Stimulated activated memory B cell treated with anti-CD40 and anti-IgM and Interleukin-4, amounts not matched to agents 10 μg/mL and 1 μg/mL and 100 μg/mL, for 72 hours (primary cell): ENCODE measurements around the gene CALD1.
A peak's percentile ranks its signal among the peaks of the same experiment; 100 is the strongest.

Experiments
- ATAC-seq: fragments of 150-1000 bp; cut with Tn5 transposase; 2 replicates; pipeline ENCODE4 v1.10.0; 2021
- H3K27ac Mint-ChIP-seq: one replicate; pipeline ENCODE4 v1.8.0; 2022; ENCODE audit warnings: mild to moderate bottlenecking, mixed read lengths
- H3K27me3 Mint-ChIP-seq: one replicate; pipeline ENCODE4 v1.8.0; 2022; ENCODE audit warnings: mixed read lengths
- H3K36me3 Mint-ChIP-seq: one replicate; pipeline ENCODE4 v1.8.0; 2022; ENCODE audit warnings: mixed read lengths
- H3K4me1 Mint-ChIP-seq: one replicate; pipeline ENCODE4 v1.8.0; 2022; ENCODE audit warnings: mixed read lengths
- H3K4me3 Mint-ChIP-seq: one replicate; pipeline ENCODE4 v1.8.0; 2022; ENCODE audit warnings: mild to moderate bottlenecking, moderate library complexity, mixed read lengths
- H3K9me3 Mint-ChIP-seq: one replicate; pipeline ENCODE4 v1.8.0; 2022; ENCODE audit warnings: mixed read lengths

CALD1 gene

DNA sequence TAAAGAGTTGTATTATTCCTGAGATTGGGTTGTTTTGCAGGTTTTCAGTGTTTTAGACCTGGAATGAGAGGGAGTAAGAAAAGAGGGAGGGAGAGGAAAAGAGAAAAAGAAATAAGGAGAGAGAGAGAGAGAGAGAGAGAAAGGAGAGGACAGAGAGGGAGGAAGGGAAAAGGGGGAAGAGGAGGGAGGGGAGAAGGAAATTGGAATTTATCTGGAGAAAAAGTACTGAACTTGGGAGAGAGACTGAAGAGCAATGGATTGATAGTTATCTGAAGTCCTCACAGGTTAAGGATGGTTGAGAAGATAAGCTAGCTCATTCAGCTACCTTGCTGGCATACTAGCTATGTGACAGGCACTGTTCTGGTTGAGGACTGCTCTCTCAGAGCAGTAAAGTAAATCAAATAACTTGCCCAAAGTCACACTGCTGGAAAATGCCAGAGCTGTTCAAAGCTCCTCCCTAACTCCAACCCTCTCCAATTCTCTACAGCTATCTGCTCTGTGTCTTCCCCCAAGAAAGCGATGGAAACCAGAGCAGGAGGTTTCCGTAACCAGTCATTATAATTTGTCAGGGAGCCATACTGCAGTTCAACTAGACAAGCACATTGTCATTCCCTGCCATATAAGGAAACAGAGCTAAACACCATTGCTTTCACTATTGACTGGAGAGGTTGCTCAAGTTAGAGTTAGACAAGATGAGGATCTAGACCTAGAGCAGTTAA lies 10.7 kb downstream of the CALD1 start:
- Mint-ChIP-seq H3K4me3 (no peak overlapping the region), H3K27me3 (peaks cover 15% of the 10 kb centered on the region), H3K9me3 (no peaks in the 10 kb centered on the region), H3K4me1 (no peaks in the 10 kb centered on the region), H3K36me3 (no peaks in the 10 kb centered on the region), H3K27ac (no peak overlapping the region)
- ATAC-seq, result no peak

DNA sequence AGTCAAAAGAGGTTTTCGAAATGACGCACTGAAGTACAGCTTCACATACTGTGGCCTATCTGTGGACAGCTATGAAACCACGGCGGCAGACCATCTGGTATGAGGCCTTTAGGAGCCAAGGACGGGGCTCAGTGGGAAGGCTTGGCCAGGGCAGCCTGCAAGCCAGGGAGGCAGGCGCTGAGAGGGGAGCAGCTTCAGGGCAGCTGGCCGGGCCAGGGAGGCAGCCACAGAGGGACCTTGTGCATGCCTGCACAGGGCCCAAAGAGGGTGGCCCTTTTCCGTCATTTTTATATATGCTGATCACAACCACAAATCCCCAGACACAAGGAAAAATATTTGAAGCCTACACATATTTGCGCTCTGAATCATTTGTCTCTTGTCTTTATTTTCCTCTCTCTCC lies 13.5 kb downstream of the CALD1 start:
- Mint-ChIP-seq H3K4me3 (no peak overlapping the region), H3K9me3 (peaks cover 5% of the 10 kb centered on the region), H3K27me3 (peaks cover 15% of the 10 kb centered on the region), H3K27ac (no peak overlapping the region), H3K36me3 (peaks cover 6% of the 10 kb centered on the region), H3K4me1 (no peaks in the 10 kb centered on the region)
- ATAC-seq, result no peak

DNA sequence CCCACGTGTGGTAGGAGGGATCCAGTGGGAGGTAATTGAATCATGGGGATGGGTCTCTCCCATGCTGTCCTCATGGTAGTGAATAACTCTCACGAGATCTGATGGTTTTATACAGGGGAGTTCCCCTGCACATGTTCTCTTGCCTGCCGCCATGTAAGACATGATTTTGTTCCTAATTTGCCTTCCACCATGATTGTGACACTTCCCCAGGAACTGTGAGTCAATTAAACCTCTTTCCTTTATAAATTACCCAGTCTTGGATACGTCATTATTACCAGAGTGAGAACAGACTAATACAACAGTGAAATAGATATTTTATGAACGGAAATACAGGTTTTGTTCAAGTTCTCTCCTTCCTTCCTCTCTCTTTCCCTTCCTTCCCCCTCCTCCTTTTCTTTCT lies 15.8 kb downstream of the CALD1 start:
- H3K4me3 Mint-ChIP-seq, result no peak overlapping the region
- peaks cover 6% of the 10 kb centered on the region for H3K36me3 Mint-ChIP-seq
- H3K27ac Mint-ChIP-seq, result no peak overlapping the region
- H3K4me1 Mint-ChIP-seq, result peaks cover 9% of the 10 kb centered on the region
- H3K9me3 Mint-ChIP-seq, result peaks cover 8% of the 10 kb centered on the region
- no peak for ATAC-seq
- peaks cover 15% of the 10 kb centered on the region for H3K27me3 Mint-ChIP-seq

- H3K27ac Mint-ChIP-seq, result no peak overlapping the region
- peaks cover 6% of the 10 kb centered on the region for H3K36me3 Mint-ChIP-seq
- no peak overlapping the region for H3K4me3 Mint-ChIP-seq
- peaks cover 9% of the 10 kb centered on the region for H3K4me1 Mint-ChIP-seq
- H3K9me3 Mint-ChIP-seq, result peaks cover 14% of the 10 kb centered on the region
- no peak for ATAC-seq
- H3K27me3 Mint-ChIP-seq, result peaks cover 11% of the 10 kb centered on the region
Measured at GRCh38 chr7:134798155-134798554, 18.7 kb downstream of the CALD1 start.

DNA sequence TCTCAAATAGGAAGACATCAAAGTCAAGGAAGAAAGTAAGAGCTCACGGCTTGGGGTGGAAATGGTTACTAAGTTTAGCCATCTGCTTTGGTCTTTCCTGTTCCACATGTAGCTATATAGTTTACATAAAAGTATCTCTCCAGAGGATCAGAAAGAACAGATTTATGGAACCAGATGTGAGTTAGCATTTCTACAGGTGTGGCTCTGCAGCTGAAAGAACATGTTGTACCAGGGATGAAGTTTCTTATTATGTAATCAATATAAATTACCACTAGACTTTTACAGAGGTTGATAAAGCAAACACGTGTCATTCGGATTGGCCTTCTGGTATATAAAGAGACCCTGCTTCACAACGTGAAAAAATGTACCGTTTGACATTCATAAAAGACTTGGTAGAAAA lies 19.9 kb downstream of the CALD1 start:
- H3K4me1 Mint-ChIP-seq, result peaks cover 9% of the 10 kb centered on the region
- H3K36me3 Mint-ChIP-seq, result peaks cover 6% of the 10 kb centered on the region
- H3K4me3 Mint-ChIP-seq, result no peak overlapping the region
- peaks cover 14% of the 10 kb centered on the region for H3K9me3 Mint-ChIP-seq
- H3K27me3 Mint-ChIP-seq, result no peaks in the 10 kb centered on the region
- ATAC-seq, result no peak
- H3K27ac Mint-ChIP-seq, result no peak overlapping the region

- Mint-ChIP-seq H3K4me3 (no peak overlapping the region), H3K36me3 (no peaks in the 10 kb centered on the region), H3K27ac (no peak overlapping the region), H3K9me3 (peaks cover 9% of the 10 kb centered on the region), H3K4me1 (peaks cover 9% of the 10 kb centered on the region), H3K27me3 (no peaks in the 10 kb centered on the region)
- ATAC-seq, result no peak
Measured at GRCh38 chr7:134802762-134803161, 23.3 kb downstream of the CALD1 start.

DNA sequence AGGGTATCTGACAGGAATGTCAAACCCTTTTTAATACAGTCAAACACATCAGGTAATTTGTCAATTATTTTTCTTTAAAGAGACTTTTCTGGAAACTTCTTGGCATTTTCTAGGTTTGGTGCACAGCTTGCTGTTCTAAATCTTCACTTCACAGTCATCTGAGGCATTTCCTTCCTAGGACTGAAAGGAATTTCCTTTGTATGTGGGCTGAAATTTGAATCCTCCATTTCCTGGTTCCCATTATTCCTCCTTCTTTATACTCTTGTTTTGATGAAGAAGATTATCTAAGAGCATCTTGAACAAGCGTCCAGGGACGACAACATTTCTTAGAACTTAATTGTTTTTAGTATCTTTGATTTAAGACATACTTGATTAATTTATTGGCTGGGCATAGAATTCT lies 24.9 kb downstream of the CALD1 start:
- Mint-ChIP-seq H3K27ac (no peak overlapping the region), H3K9me3 (peaks cover 9% of the 10 kb centered on the region), H3K27me3 (no peaks in the 10 kb centered on the region), H3K4me1 (peaks cover 3% of the 10 kb centered on the region), H3K36me3 (no peaks in the 10 kb centered on the region), H3K4me3 (no peak overlapping the region)
- no peak for ATAC-seq

GRCh38 chr7:134804854-134805253 lies 25.4 kb downstream of the CALD1 start:
- Mint-ChIP-seq H3K4me3 (no peak overlapping the region), H3K9me3 (peaks cover 7% of the 10 kb centered on the region), H3K27me3 (no peaks in the 10 kb centered on the region), H3K27ac (no peak overlapping the region), H3K4me1 (no peaks in the 10 kb centered on the region), H3K36me3 (no peaks in the 10 kb centered on the region)
- no peak for ATAC-seq

GRCh38 chr7:134806197-134806596 lies 26.8 kb downstream of the CALD1 start:
- no peaks in the 10 kb centered on the region for H3K27me3 Mint-ChIP-seq
- H3K27ac Mint-ChIP-seq, result no peak overlapping the region
- H3K36me3 Mint-ChIP-seq, result no peaks in the 10 kb centered on the region
- H3K4me1 Mint-ChIP-seq, result no peaks in the 10 kb centered on the region
- peaks cover 3% of the 10 kb centered on the region for H3K9me3 Mint-ChIP-seq
- H3K4me3 Mint-ChIP-seq, result no peak overlapping the region
- peak; percentile 73 for ATAC-seq

DNA sequence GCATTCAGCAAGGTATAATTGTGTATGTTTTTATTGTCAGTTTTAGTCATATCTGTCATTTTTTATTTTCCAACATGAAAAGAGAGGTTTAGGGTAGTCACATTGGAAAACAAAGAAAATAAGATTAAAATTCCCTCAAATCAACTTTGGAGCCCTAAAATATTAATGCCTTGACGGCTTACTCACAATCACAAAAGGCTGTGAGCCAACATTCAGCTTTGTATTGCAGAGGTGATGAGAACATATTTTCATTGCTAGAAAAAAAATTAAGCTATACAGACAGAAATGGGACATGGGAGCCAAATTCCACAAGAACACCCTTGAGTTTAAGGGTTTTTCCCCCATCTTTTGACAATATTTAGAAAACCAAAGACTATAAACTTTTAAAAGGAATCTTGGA lies 30.2 kb downstream of the CALD1 start:
- Mint-ChIP-seq H3K27ac (no peak overlapping the region), H3K4me1 (no peaks in the 10 kb centered on the region), H3K27me3 (peaks cover 16% of the 10 kb centered on the region), H3K4me3 (no peak overlapping the region), H3K36me3 (no peaks in the 10 kb centered on the region), H3K9me3 (no peaks in the 10 kb centered on the region)
- no peak for ATAC-seq

- Mint-ChIP-seq H3K9me3 (no peaks in the 10 kb centered on the region), H3K27me3 (peaks cover 16% of the 10 kb centered on the region), H3K4me1 (no peaks in the 10 kb centered on the region), H3K27ac (no peak overlapping the region), H3K36me3 (no peaks in the 10 kb centered on the region), H3K4me3 (no peak overlapping the region)
- no peak for ATAC-seq
Measured at GRCh38 chr7:134811765-134812164, 32.3 kb downstream of the CALD1 start.

GRCh38 chr7:134813663-134814396 lies 34.4 kb downstream of the CALD1 start:
- no peak overlapping the region for H3K27ac Mint-ChIP-seq
- H3K4me1 Mint-ChIP-seq, result no peaks in the 10 kb centered on the region
- no peaks in the 10 kb centered on the region for H3K36me3 Mint-ChIP-seq
- no peaks in the 10 kb centered on the region for H3K9me3 Mint-ChIP-seq
- H3K4me3 Mint-ChIP-seq, result no peak overlapping the region
- ATAC-seq, result no peak
- peaks cover 16% of the 10 kb centered on the region for H3K27me3 Mint-ChIP-seq

DNA sequence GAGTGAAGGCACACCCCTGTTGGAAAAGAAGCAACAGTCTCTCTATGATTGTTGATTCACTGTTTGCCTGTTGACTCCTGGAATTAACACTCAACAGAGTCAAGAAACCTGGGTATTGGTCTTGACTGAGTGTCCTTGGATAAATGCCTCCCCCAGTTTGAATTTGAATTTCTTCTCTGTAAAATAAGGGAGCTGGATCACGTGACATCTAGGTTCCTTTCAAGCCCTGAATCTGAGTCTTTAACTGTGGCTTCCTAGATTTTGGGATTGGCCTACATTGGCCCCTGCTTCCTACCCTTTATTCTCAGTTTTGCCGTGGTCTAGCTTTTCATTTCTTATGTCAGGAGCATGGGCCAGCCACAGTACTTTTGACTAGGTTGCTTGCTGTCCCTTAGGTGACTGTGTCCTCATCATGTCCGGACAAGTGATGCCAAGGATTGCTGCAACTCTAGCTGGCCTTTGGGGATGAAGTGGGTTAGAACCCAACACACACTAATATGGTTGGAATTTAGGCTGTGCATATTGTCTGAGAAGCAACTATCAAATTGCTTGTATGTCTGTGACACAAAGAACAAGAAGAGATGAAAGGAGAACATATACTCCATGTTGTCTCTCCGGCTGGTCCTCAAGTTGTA lies 35.4 kb downstream of the CALD1 start:
- Mint-ChIP-seq H3K27me3 (peaks cover 16% of the 10 kb centered on the region), H3K4me1 (no peaks in the 10 kb centered on the region), H3K9me3 (no peaks in the 10 kb centered on the region), H3K36me3 (no peaks in the 10 kb centered on the region), H3K27ac (no peak overlapping the region), H3K4me3 (no peak overlapping the region)
- no peak for ATAC-seq

GRCh38 chr7:134818613-134819345 lies 39.3 kb downstream of the CALD1 start:
- ATAC-seq, result no peak
- Mint-ChIP-seq H3K4me1 (no peaks in the 10 kb centered on the region), H3K36me3 (no peaks in the 10 kb centered on the region), H3K27me3 (peaks cover under 1% of the 10 kb centered on the region), H3K4me3 (no peak overlapping the region), H3K27ac (no peak overlapping the region), H3K9me3 (no peaks in the 10 kb centered on the region)

DNA sequence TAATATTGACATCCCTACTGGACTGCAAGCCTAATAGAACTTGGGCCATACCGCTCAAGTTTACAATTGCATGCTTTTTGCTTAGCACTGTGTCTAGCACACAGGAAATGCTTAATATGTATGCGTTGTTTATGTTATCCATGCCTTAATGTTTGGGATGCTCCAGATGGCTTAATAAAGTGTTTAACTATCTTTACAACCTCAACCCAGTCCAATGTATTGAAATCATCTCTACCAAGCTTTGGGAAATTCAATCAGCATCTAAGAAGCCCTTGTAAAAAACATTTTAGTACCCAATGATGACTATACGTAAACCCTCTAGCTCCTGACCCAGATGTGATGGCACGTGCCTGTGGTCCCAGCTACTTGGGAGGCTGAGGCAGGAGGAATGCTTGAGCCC lies 40.0 kb downstream of the CALD1 start:
- H3K9me3 Mint-ChIP-seq, result no peaks in the 10 kb centered on the region
- no peak for ATAC-seq

More for the DNA sequence above, 40.0 kb downstream of the CALD1 start:
- Mint-ChIP-seq H3K4me1 (no peaks in the 10 kb centered on the region), H3K36me3 (no peaks in the 10 kb centered on the region), H3K27ac (no peak overlapping the region), H3K27me3 (no peaks in the 10 kb centered on the region), H3K4me3 (no peak overlapping the region)
